OCI-LY7 (cell line): ENCODE results near the gene MMADHC. TPM values are rescaled to one million over a fixed set of nuclear protein-coding genes. Genes with fewer than 3 reads are reported as not detected.

ENCODE experiments used
- BruUV-seq: library from RNA; stranded (reverse); fragments of 400-500 nt; replicated peaks from 2 replicates; lab custom pipeline; 2021; lab: Mats Ljungman, UMichigan
- CTCF ChIA-PET: fragments of 300-600 bp; sonication (Branson Sonifier 250); formaldehyde crosslinking; loops from one replicate; lab custom pipeline; 2022; ENCODE audit warnings: antibody characterized with exemption; ENCODE audit not compliant: unreplicated experiment; lab: Charles Lee
- POLR2A ChIA-PET: fragments of 300-600 bp; sonication (Branson Sonifier 250); formaldehyde crosslinking; loops from one replicate; lab custom pipeline; 2022; ENCODE audit warnings: antibody characterized with exemption; lab: Charles Lee
- DNase-seq: peaks from one replicate; pipeline ENCODE4 v3.0.0-alpha.2; 2015; ENCODE audit warnings: low spot score
- H2AFZ ChIP-seq: fragments of 200-600 bp; sonication (generic), shearing (Covaris generic); 2 replicates; pipeline ENCODE4 v1.6.1; 2014; ENCODE audit warnings: mild to moderate bottlenecking, antibody characterized with exemption, low read length, moderate library complexity
- H3K27ac ChIP-seq: fragments of 200-600 bp; sonication (generic); 2 replicates; pipeline ENCODE4 v1.5.1; 2014; ENCODE audit warnings: mixed run types, low read depth, mild to moderate bottlenecking, moderate library complexity, low read length, inconsistent platforms; ENCODE audit not compliant: poor library complexity, severe bottlenecking
- H3K36me3 ChIP-seq: fragments of 200-600 bp; sonication (generic); 2 replicates; pipeline ENCODE4 v1.6.1; 2014; ENCODE audit warnings: mild to moderate bottlenecking, antibody characterized with exemption, low read length, moderate library complexity, mixed read lengths; ENCODE audit not compliant: insufficient read depth
- H3K4me1 ChIP-seq: fragments of 200-600 bp; sonication (generic); 2 replicates; pipeline ENCODE4 v1.5.1; 2014; ENCODE audit warnings: mild to moderate bottlenecking, low read length; ENCODE audit not compliant: insufficient read depth, poor library complexity, severe bottlenecking
- H3K4me2 ChIP-seq: fragments of 200-600 bp; sonication (generic); 2 replicates; pipeline ENCODE4 v1.6.1; 2014; ENCODE audit warnings: mild to moderate bottlenecking, low read length
- H3K4me3 ChIP-seq: fragments of 200-600 bp; sonication (generic); 2 replicates; pipeline ENCODE4 v1.5.1; 2014; ENCODE audit warnings: mild to moderate bottlenecking, low read depth, low read length; ENCODE audit not compliant: poor library complexity, severe bottlenecking
- H3K79me2 ChIP-seq: fragments of 200-600 bp; sonication (generic); 2 replicates; pipeline ENCODE4 v1.6.1; 2016; ENCODE audit warnings: low read depth, mild to moderate bottlenecking, low read length, moderate library complexity, mixed read lengths; ENCODE audit not compliant: insufficient read depth
- H3K9me2 ChIP-seq: fragments of 200-600 bp; sonication (generic); 2 replicates; pipeline ENCODE4 v1.6.1; 2016; ENCODE audit warnings: mild to moderate bottlenecking, low read length, mixed read lengths; ENCODE audit not compliant: insufficient read depth
- H3K9me3 ChIP-seq: fragments of 200-600 bp; sonication (generic); 2 replicates; pipeline ENCODE4 v1.6.1; 2014; ENCODE audit warnings: mild to moderate bottlenecking, mixed run types, low read length, mixed read lengths
- H4K20me1 ChIP-seq: fragments of 200-600 bp; sonication (generic); 2 replicates; pipeline ENCODE4 v1.6.1; 2014; ENCODE audit warnings: mild to moderate bottlenecking, antibody characterized with exemption, low read length, moderate library complexity, mixed read lengths; ENCODE audit not compliant: insufficient read depth
- EZH2phosphoT487 ChIP-seq: fragments of 200-600 bp; sonication (generic); IDR thresholded peaks from 2 replicates; pipeline ENCODE4 v1.6.1; 2018; ENCODE audit warnings: low read depth, borderline replicate concordance, mild to moderate bottlenecking, mixed run types, antibody characterized with exemption, low read length, moderate library complexity, mixed read lengths
- intact Hi-C: fragments of 100-400 bp; cut with micrococcal nuclease; formaldehyde crosslinking; loops from one replicate; pipeline ENCODE4 v1.10.0; 2022; ENCODE audit not compliant: unreplicated experiment
- total RNA-seq, 2 experiments: library from RNA; depleted of rRNA in 1 of 2; stranded (reverse); fragments of >200 nt in 1 of 2; shearing (Covaris generic) in 1 of 2; gene quantifications; 2 replicates each; pipeline ENCODE4 v1.2.3, GENCODE V29; 2014 to 2022
- TF ChIP-seq, protein P1 (sequence below): fragments of 200-600 bp; sonication (generic); conservative IDR thresholded peaks from 2 replicates; pipeline ENCODE4 v1.5.1; 2014; ENCODE audit warnings: mild to moderate bottlenecking, antibody characterized with exemption, low read length, moderate library complexity, mixed read lengths

MMADHC gene
- total RNA-seq, 2 experiments from 2014 or later, result 73.6 to 115 TPM

DNA sequence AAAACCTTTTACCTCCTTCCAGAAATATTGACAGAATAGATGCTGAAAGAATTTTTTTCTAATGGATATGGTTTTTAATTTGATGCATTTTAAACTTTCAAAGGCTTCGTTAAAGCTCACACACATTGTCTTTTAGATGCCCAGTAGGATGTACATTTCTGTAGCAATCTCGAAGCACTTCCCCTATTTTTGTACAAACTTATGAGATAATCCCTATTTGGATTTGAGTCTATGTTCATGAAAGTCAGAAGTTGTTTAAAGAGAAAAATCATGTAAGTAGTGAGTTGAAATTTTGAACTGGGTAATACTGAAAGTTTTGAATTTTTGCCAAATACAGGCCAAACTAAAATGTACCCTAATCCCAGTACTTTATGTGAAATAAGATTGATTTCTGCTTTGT, 38.1 kb upstream of the MMADHC start:
- no peak for DNase-seq
- Histone ChIP-seq H3K79me2 (no peaks in the 10 kb centered on the region), H3K9me3 (no peaks in the 10 kb centered on the region), H3K4me2 (no peak overlapping the region), H4K20me1 (no peaks in the 10 kb centered on the region), H3K36me3 (no peaks in the 10 kb centered on the region), H3K9me2 (no peaks in the 10 kb centered on the region), H2AFZ (no peak overlapping the region), H3K4me3 (no peak overlapping the region), H3K27ac (no peak overlapping the region), H3K4me1 (no peaks in the 10 kb centered on the region)
- CTCF ChIA-PET, result no interaction called here
- intact Hi-C loops, result no loop called here
- BruUV-seq, result no TSS peak
- POLR2A ChIA-PET, result no interaction called here
- TF ChIP-seq EZH2phosphoT487, result no peak
- TF ChIP-seq, protein P1, sequence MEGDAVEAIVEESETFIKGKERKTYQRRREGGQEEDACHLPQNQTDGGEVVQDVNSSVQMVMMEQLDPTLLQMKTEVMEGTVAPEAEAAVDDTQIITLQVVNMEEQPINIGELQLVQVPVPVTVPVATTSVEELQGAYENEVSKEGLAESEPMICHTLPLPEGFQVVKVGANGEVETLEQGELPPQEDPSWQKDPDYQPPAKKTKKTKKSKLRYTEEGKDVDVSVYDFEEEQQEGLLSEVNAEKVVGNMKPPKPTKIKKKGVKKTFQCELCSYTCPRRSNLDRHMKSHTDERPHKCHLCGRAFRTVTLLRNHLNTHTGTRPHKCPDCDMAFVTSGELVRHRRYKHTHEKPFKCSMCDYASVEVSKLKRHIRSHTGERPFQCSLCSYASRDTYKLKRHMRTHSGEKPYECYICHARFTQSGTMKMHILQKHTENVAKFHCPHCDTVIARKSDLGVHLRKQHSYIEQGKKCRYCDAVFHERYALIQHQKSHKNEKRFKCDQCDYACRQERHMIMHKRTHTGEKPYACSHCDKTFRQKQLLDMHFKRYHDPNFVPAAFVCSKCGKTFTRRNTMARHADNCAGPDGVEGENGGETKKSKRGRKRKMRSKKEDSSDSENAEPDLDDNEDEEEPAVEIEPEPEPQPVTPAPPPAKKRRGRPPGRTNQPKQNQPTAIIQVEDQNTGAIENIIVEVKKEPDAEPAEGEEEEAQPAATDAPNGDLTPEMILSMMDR, result no peak

DNA sequence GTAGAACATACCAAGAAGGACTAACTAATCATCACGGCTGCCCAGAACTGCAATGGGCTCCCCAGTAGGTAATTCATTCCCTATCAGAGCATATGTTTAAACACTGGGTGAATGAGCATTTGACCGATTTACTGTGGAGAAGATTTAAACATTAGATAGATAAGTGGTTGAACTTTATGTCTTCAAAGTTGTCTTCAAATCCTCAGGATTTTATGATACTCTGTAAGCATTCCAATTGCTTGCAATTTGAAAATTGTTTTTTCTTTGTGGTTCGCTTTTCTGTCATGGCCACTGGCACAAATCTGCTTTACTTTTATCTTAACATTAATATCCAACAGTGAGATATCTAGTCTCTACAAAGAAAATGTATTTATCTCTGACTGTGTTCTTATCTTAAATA, 37.7 kb upstream of the MMADHC start:
- no TSS peak for BruUV-seq
- Histone ChIP-seq H3K4me1 (no peaks in the 10 kb centered on the region), H3K27ac (no peak overlapping the region), H2AFZ (no peak overlapping the region), H3K9me2 (no peaks in the 10 kb centered on the region), H3K36me3 (no peaks in the 10 kb centered on the region), H3K9me3 (no peaks in the 10 kb centered on the region), H3K4me3 (no peak overlapping the region), H3K4me2 (no peak overlapping the region), H3K79me2 (no peaks in the 10 kb centered on the region), H4K20me1 (no peaks in the 10 kb centered on the region)
- CTCF ChIA-PET, result no interaction called here
- intact Hi-C loops, result no loop called here
- POLR2A ChIA-PET, result no interaction called here
- TF ChIP-seq, protein P1, result no peak
- no peak for TF ChIP-seq EZH2phosphoT487
- DNase-seq, result no peak

DNA sequence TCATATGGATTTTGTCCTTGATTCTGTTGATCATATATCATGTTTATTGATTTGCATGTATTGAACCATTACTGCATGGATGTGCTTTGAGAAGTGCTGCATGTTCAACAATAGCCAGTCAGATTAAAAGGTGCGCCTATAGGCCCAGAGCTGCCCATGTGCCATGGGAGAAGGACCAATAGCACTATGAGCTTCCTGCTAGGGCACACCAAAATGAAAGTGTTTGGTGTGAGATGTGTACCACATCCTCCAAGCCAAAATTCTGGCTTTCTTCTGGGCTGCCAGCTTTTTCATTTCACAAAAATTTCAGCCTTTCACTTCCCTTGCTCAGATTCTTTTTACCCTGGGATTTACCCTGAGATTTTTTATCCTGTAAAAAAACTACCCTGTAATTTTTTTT, 34.8 kb upstream of the MMADHC start:
- no peaks in the 10 kb centered on the region for H3K9me3 ChIP-seq
- no peaks in the 10 kb centered on the region for H3K79me2 ChIP-seq
- no peaks in the 10 kb centered on the region for H3K4me1 ChIP-seq
- no peak overlapping the region for H2AFZ ChIP-seq
- H4K20me1 ChIP-seq, result no peaks in the 10 kb centered on the region
- POLR2A ChIA-PET, result no interaction called here
- BruUV-seq, result no TSS peak
- intact Hi-C loops, result no loop called here
- TF ChIP-seq EZH2phosphoT487, result no peak
- TF ChIP-seq, protein P1, result no peak
- DNase-seq, result no peak
- H3K36me3 ChIP-seq, result no peaks in the 10 kb centered on the region
- H3K4me3 ChIP-seq, result no peak overlapping the region
- no peak overlapping the region for H3K27ac ChIP-seq
- CTCF ChIA-PET, result no interaction called here
- no peak overlapping the region for H3K4me2 ChIP-seq
- H3K9me2 ChIP-seq, result no peaks in the 10 kb centered on the region
